ENCODE results near the gene SLC35G1.

- TF ChIP-seq CTCF (IDR thresholded peaks at IDR 0.05), result no peak
- no peak for TF ChIP-seq POLR2A (IDR thresholded peaks at IDR 0.05)
- TF ChIP-seq POLR2AphosphoS5 (IDR thresholded peaks at IDR 0.05; ENCODE audit: insufficient read depth in 1 of 2, low read depth in 1 of 2), result no peak
Observed at GRCh38 chr10:93865794-93866425, 27.9 kb upstream of the SLC35G1 start.
